ENCODE data around the gene ABHD2. TPM values are rescaled to one million over a fixed set of nuclear protein-coding genes. Genes with fewer than 3 reads are reported as not detected.

The ABHD2 gene
- total and polyA plus RNA-seq, 2 donors (not counting 1 experiment from before 2014, with no cell fraction given): 39.5 to 84.9 TPM

DNA sequence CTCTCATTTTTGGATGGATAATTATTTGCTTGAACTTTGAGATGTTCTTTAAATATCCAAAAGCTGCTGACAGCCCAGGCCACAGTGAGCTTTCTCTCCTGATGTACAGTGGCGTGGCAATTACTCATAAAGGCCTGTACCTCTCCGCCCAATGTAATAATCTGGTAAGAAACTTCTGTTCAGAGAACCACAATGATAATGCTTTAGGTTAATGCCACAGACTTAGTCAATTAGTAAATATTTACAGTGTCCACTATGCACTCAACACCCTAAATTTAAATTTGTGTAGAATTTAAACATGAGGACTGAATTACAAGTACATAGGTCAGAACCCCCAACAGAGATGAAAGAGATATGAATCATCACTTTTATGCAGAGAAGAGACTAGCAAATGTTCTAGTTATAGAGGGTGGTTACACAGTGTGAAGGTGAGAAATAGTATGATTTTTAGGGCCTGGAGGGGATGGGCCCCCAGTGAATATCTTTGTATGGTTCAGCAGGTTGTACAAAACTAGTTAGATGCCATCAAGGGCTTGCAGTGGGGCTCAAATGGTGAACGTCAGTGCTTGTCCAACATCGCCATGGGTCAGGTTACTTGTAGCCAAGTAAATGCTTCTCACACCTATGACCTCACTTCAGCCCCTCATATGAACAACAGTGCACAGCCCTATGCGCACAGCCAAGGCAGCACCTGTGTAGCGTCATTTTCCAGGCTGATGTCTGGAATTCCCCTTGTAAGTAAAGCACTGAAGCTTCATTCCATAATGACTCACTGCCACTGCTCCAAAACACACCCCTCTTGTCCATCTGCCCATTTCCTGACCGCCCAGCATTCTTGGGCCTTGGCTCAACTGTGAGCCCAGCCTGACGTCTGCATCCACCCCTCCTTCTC lies 13.3 kb downstream of the ABHD2 start:
- Histone ChIP-seq H3K27ac (ENCODE audit: insufficient read depth, low read length) (peak overlapping the region; percentile 83), H3K9me3 (ENCODE audit: control insufficient read depth, insufficient read depth, low read depth, low read length) (no peaks in the 10 kb centered on the region), H2AFZ (ENCODE audit: low read length) (no peak overlapping the region), H3K27me3 (ENCODE audit: control insufficient read depth, insufficient read depth, low read length) (no peaks in the 10 kb centered on the region), H3K4me2 (ENCODE audit: extremely low read depth, insufficient read depth, low read length) (peak overlapping the region; percentile 60), H3K36me3 (ENCODE audit: control insufficient read depth, insufficient read depth, low read length) (no peaks in the 10 kb centered on the region), H3K4me3 (replicated peaks in 1 of 4; ENCODE audit: control extremely low read depth in 1 of 4, insufficient read depth in 1 of 4, low read depth in 3 of 4, low read length in 4 of 4) (no peak overlapping the region), H3K9ac (ENCODE audit: insufficient read depth, low read length) (peak overlapping the region; percentile 10), H4K20me1 (ENCODE audit: control insufficient read depth, extremely low read depth, insufficient read depth, low read length) (no peaks in the 10 kb centered on the region), H3K79me2 (ENCODE audit: control insufficient read depth, insufficient read depth, low read length) (peaks cover 39% of the 10 kb centered on the region), H3K4me1 (ENCODE audit: control insufficient read depth, extremely low read depth, insufficient read depth, low read length) (peaks cover 60% of the 10 kb centered on the region)
- TF ChIP-seq EZH2 (IDR thresholded peaks at IDR 0.05; ENCODE audit: low read length, missing control alignments): no peak
- TF ChIP-seq CTCF (conservative IDR thresholded peaks at IDR 0.05 in 1 of 2, IDR thresholded peaks at IDR 0.05 in 1 of 2; ENCODE audit: low read depth in 1 of 2, low read length in 2 of 2): no peak
- DNase-seq (ENCODE audit: low read depth in 2 of 2): peak; percentile 95 to 100

DNA sequence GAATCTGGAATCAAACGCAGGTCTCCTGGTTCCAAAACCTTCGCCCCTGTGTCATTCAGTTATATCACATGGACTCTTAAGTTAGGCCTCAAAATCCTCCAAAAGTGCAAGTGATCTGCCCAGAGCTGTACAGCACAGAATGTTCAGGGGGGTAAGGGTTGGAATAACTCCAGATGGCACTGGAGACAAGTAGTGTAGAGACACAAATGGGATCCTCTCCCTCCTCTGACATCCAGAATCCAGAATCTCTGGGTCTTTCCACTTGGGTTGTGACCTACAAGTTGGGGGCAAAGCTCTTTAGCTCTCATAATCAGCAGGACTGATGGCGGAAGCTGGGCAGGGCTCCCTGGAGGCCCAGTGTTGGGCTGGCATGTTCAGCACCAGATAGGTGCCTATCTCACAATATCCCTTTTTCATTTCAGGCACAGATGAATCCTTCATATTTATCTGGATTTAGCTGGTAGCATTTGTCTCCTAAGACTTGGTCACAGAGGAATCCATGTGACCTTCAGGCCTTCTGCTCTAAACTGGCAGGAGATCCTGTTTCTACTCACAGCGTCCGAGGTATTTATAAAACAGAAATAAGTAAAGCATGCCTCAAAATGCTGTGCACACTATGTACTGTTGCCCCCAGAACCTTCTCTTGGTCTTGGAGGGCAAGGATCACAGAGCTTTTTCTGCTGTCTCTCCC lies 15.4 kb downstream of the ABHD2 start:
- peaks cover 50% of the 10 kb centered on the region for H3K4me1 ChIP-seq (ENCODE audit: control insufficient read depth, extremely low read depth, insufficient read depth, low read length)
- peak overlapping the region; percentile 18 for H3K4me2 ChIP-seq (ENCODE audit: extremely low read depth, insufficient read depth, low read length)
- no peak overlapping the region for H3K4me3 ChIP-seq (replicated peaks in 1 of 4; ENCODE audit: control extremely low read depth in 1 of 4, insufficient read depth in 1 of 4, low read depth in 3 of 4, low read length in 4 of 4)
- no peak overlapping the region for H2AFZ ChIP-seq (ENCODE audit: low read length)
- H3K27ac ChIP-seq (ENCODE audit: insufficient read depth, low read length): peak overlapping the region; percentile 80
- no peaks in the 10 kb centered on the region for H4K20me1 ChIP-seq (ENCODE audit: control insufficient read depth, extremely low read depth, insufficient read depth, low read length)
- no peaks in the 10 kb centered on the region for H3K36me3 ChIP-seq (ENCODE audit: control insufficient read depth, insufficient read depth, low read length)
- no peaks in the 10 kb centered on the region for H3K27me3 ChIP-seq (ENCODE audit: control insufficient read depth, insufficient read depth, low read length)
- H3K79me2 ChIP-seq (ENCODE audit: control insufficient read depth, insufficient read depth, low read length): peaks cover 32% of the 10 kb centered on the region
- no peak for DNase-seq (ENCODE audit: low read depth in 2 of 2)
- no peaks in the 10 kb centered on the region for H3K9me3 ChIP-seq (ENCODE audit: control insufficient read depth, insufficient read depth, low read depth, low read length)
- no peak overlapping the region for H3K9ac ChIP-seq (ENCODE audit: insufficient read depth, low read length)
- TF ChIP-seq EZH2 (IDR thresholded peaks at IDR 0.05; ENCODE audit: low read length, missing control alignments): no peak
- no peak for TF ChIP-seq CTCF (conservative IDR thresholded peaks at IDR 0.05 in 1 of 2, IDR thresholded peaks at IDR 0.05 in 1 of 2; ENCODE audit: low read depth in 1 of 2, low read length in 2 of 2)

DNA sequence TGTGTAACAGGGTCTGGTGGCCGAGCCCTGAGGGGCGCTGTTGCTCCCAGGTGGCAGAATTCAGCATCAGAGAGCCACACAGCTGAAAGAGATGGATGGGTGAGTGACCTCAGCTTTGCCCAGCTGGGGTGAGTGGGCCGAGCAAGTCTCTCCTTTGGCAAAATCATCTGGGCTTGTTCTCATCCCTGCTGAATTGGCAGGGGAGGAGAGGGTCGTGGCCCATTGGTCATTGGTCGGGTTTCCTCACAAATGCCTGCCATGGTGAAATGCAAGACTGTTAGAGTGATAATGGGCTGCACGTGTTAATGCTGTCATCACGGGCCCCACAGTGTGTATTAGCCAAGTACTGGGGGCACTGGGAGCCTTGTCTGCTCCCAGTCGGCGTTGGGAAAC lies 15.9 kb downstream of the ABHD2 start:
- no peak overlapping the region for H2AFZ ChIP-seq (ENCODE audit: low read length)
- no peaks in the 10 kb centered on the region for H3K27me3 ChIP-seq (ENCODE audit: control insufficient read depth, insufficient read depth, low read length)
- H3K36me3 ChIP-seq (ENCODE audit: control insufficient read depth, insufficient read depth, low read length): no peaks in the 10 kb centered on the region
- H3K9ac ChIP-seq (ENCODE audit: insufficient read depth, low read length): no peak overlapping the region
- peak; percentile 47 to 77 for DNase-seq (ENCODE audit: low read depth in 2 of 2)
- no peak overlapping the region for H3K4me3 ChIP-seq (replicated peaks in 1 of 4; ENCODE audit: control extremely low read depth in 1 of 4, insufficient read depth in 1 of 4, low read depth in 3 of 4, low read length in 4 of 4)
- H3K27ac ChIP-seq (ENCODE audit: insufficient read depth, low read length): peak overlapping the region; percentile 80
- peaks cover 49% of the 10 kb centered on the region for H3K4me1 ChIP-seq (ENCODE audit: control insufficient read depth, extremely low read depth, insufficient read depth, low read length)
- H3K4me2 ChIP-seq (ENCODE audit: extremely low read depth, insufficient read depth, low read length): no peak overlapping the region
- TF ChIP-seq EZH2 (IDR thresholded peaks at IDR 0.05; ENCODE audit: low read length, missing control alignments): no peak
- TF ChIP-seq CTCF (conservative IDR thresholded peaks at IDR 0.05 in 1 of 2, IDR thresholded peaks at IDR 0.05 in 1 of 2; ENCODE audit: low read depth in 1 of 2, low read length in 2 of 2): no peak
- no peaks in the 10 kb centered on the region for H4K20me1 ChIP-seq (ENCODE audit: control insufficient read depth, extremely low read depth, insufficient read depth, low read length)
- H3K9me3 ChIP-seq (ENCODE audit: control insufficient read depth, insufficient read depth, low read depth, low read length): no peaks in the 10 kb centered on the region
- H3K79me2 ChIP-seq (ENCODE audit: control insufficient read depth, insufficient read depth, low read length): peaks cover 27% of the 10 kb centered on the region

Data from fibroblast of lung (primary cell).